ENCODE data around the gene FKBP1A. TPM values are rescaled to one million over a fixed set of nuclear protein-coding genes. Genes with fewer than 3 reads are reported as not detected.
"Not testable (repeated sequence)": the region's sequence is repeated elsewhere in the genome, so short reads cannot be mapped to it uniquely, and the experiment has no call there.

Gene FKBP1A
- total RNA-seq, 1 experiment from 2014 or later, result 209 TPM

- H3K27ac Mint-ChIP-seq (ENCODE audit: low read depth, unreplicated experiment), result no peak overlapping the region
- peaks cover 17% of the 10 kb centered on the region for H3K4me1 Mint-ChIP-seq (ENCODE audit: insufficient read depth, unreplicated experiment)
- no peaks in the 10 kb centered on the region for H3K9me3 Mint-ChIP-seq (ENCODE audit: unreplicated experiment)
- CTCF ChIA-PET, result interaction anchor here (0.7 to 2.1 kb wide), 2 partner anchors 37 to 65 kb away, joined by 3 to 6 read pairs; no protein-coding TSS in a partner anchor
- TF ChIP-seq, protein P1, sequence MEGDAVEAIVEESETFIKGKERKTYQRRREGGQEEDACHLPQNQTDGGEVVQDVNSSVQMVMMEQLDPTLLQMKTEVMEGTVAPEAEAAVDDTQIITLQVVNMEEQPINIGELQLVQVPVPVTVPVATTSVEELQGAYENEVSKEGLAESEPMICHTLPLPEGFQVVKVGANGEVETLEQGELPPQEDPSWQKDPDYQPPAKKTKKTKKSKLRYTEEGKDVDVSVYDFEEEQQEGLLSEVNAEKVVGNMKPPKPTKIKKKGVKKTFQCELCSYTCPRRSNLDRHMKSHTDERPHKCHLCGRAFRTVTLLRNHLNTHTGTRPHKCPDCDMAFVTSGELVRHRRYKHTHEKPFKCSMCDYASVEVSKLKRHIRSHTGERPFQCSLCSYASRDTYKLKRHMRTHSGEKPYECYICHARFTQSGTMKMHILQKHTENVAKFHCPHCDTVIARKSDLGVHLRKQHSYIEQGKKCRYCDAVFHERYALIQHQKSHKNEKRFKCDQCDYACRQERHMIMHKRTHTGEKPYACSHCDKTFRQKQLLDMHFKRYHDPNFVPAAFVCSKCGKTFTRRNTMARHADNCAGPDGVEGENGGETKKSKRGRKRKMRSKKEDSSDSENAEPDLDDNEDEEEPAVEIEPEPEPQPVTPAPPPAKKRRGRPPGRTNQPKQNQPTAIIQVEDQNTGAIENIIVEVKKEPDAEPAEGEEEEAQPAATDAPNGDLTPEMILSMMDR (IDR thresholded peaks at IDR 0.05; ENCODE audit: unreplicated experiment), result no peak
- POLR2A ChIA-PET, result interaction anchor here (0.6 to 2.5 kb wide), 4 partner anchors 8 to 322 kb away, joined by 3 to 16 read pairs (median 8); partner anchors contain the start of genes FKBP1A and SDCBP2
- no TSS peak for BruUV-seq (replicated peaks)
- H3K4me3 Mint-ChIP-seq (ENCODE audit: unreplicated experiment), result no peak overlapping the region
- intact Hi-C loops (cut with micrococcal nuclease), result no loop called here
- DNase-seq (ENCODE audit: unreplicated experiment), result no peak
- H3K36me3 Mint-ChIP-seq (ENCODE audit: insufficient read depth, unreplicated experiment), result no peaks in the 10 kb centered on the region
- H3K27me3 Mint-ChIP-seq (ENCODE audit: insufficient read depth, unreplicated experiment), result no peaks in the 10 kb centered on the region
These were observed 8.6 kb upstream of the FKBP1A start for GRCh38 chr20:1401451-1401907.

- H3K36me3 Mint-ChIP-seq (ENCODE audit: insufficient read depth, unreplicated experiment); BruUV-seq (replicated peaks); intact Hi-C loops (cut with micrococcal nuclease); H3K27me3 Mint-ChIP-seq (ENCODE audit: insufficient read depth, unreplicated experiment); H3K9me3 Mint-ChIP-seq (ENCODE audit: unreplicated experiment); H3K4me3 Mint-ChIP-seq (ENCODE audit: unreplicated experiment): not testable (repeated sequence)
- peak; percentile 15 for DNase-seq (ENCODE audit: unreplicated experiment)
- CTCF ChIA-PET, result interaction anchor here (0.6 to 1.8 kb wide), 8 partner anchors 37 to 1121 kb away, joined by 3 to 12 read pairs (median 4); no protein-coding TSS in a partner anchor
- Mint-ChIP-seq H3K27ac (ENCODE audit: low read depth, unreplicated experiment) (peak overlapping the region; percentile 55), H3K4me1 (ENCODE audit: insufficient read depth, unreplicated experiment) (peaks cover 17% of the 10 kb centered on the region)
- POLR2A ChIA-PET, result interaction anchor here (0.6 to 2.5 kb wide), 10 partner anchors 9 to 104 kb away, joined by 3 to 18 read pairs (median 4); partner anchors contain the start of gene SDCBP2
These were observed 7.0 kb upstream of the FKBP1A start for GRCh38 chr20:1399678-1400366.

GRCh38 chr20:1398185-1398584 lies 5.3 kb upstream of the FKBP1A start:
- intact Hi-C loops (cut with micrococcal nuclease); H3K9me3 Mint-ChIP-seq (ENCODE audit: unreplicated experiment); DNase-seq (ENCODE audit: unreplicated experiment); H3K36me3 Mint-ChIP-seq (ENCODE audit: insufficient read depth, unreplicated experiment); BruUV-seq (replicated peaks); POLR2A ChIA-PET; H3K27ac Mint-ChIP-seq (ENCODE audit: low read depth, unreplicated experiment); H3K27me3 Mint-ChIP-seq (ENCODE audit: insufficient read depth, unreplicated experiment); H3K4me3 Mint-ChIP-seq (ENCODE audit: unreplicated experiment): not testable (repeated sequence)
- CTCF ChIA-PET, result interaction anchor here (0.9 kb wide), 1 partner anchor 86 kb away, joined by 4 read pairs; no protein-coding TSS in a partner anchor
- H3K4me1 Mint-ChIP-seq (ENCODE audit: insufficient read depth, unreplicated experiment), result peaks cover 24% of the 10 kb centered on the region

DNA sequence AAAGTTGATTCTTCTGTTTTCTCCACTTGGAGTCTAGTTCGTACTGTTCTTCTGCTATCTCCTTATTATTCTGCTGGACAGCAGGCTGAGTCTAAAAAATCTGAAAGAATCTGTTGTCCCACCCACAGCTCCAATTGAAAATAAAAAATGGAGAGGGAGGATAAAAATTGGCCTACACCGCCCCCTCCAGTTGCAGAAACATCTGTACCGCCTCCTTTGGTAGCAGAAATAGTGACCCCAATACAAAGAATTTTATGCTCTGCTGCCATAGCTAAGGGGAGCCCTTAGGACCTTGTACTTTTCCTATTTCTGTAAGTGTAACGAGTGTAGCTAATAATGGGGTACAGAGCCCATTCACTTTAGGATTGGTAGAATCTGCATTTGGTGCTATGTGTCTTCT lies 4.9 kb upstream of the FKBP1A start:
- TF ChIP-seq, protein P1 (IDR thresholded peaks at IDR 0.05; ENCODE audit: unreplicated experiment), result no peak
- peaks cover 23% of the 10 kb centered on the region for H3K4me1 Mint-ChIP-seq (ENCODE audit: insufficient read depth, unreplicated experiment)
- ChIA-PET POLR2A (interaction anchor here (1.4 kb wide), 1 partner anchor 11 kb away, joined by 4 read pairs; no protein-coding TSS in a partner anchor), CTCF (interaction anchor here (0.7 to 0.9 kb wide), 3 partner anchors 41 to 306 kb away, joined by 3 to 4 read pairs (median 3); no protein-coding TSS in a partner anchor)
- BruUV-seq (replicated peaks), result no TSS peak
- intact Hi-C loops (cut with micrococcal nuclease), result no loop called here
- no peak overlapping the region for H3K4me3 Mint-ChIP-seq (ENCODE audit: unreplicated experiment)
- H3K9me3 Mint-ChIP-seq (ENCODE audit: unreplicated experiment), result no peaks in the 10 kb centered on the region
- DNase-seq (ENCODE audit: unreplicated experiment), result peak; percentile 4
- no peaks in the 10 kb centered on the region for H3K27me3 Mint-ChIP-seq (ENCODE audit: insufficient read depth, unreplicated experiment)
- H3K36me3 Mint-ChIP-seq (ENCODE audit: insufficient read depth, unreplicated experiment), result no peaks in the 10 kb centered on the region
- H3K27ac Mint-ChIP-seq (ENCODE audit: low read depth, unreplicated experiment), result no peak overlapping the region

GRCh38 chr20:1396702-1397101 lies 3.8 kb upstream of the FKBP1A start:
- BruUV-seq (replicated peaks), result no TSS peak
- Mint-ChIP-seq H3K27me3 (ENCODE audit: insufficient read depth, unreplicated experiment) (no peaks in the 10 kb centered on the region), H3K4me1 (ENCODE audit: insufficient read depth, unreplicated experiment) (peaks cover 18% of the 10 kb centered on the region), H3K4me3 (ENCODE audit: unreplicated experiment) (no peak overlapping the region), H3K27ac (ENCODE audit: low read depth, unreplicated experiment) (no peak overlapping the region), H3K36me3 (ENCODE audit: insufficient read depth, unreplicated experiment) (no peaks in the 10 kb centered on the region), H3K9me3 (ENCODE audit: unreplicated experiment) (no peaks in the 10 kb centered on the region)
- ChIA-PET CTCF (interaction anchor here (0.6 to 0.9 kb wide), 3 partner anchors 42 to 305 kb away, joined by 3 read pairs; no protein-coding TSS in a partner anchor), POLR2A (interaction anchor here (1.4 to 1.7 kb wide), 2 partner anchors 12 to 71 kb away, joined by 4 to 6 read pairs; no protein-coding TSS in a partner anchor)
- TF ChIP-seq, protein P1 (IDR thresholded peaks at IDR 0.05; ENCODE audit: unreplicated experiment), result no peak
- DNase-seq (ENCODE audit: unreplicated experiment), result no peak
- intact Hi-C loops (cut with micrococcal nuclease), result no loop called here

All from MCF 10A (cell line).